Myocyte (in vitro differentiated cells): ENCODE measurements around the gene NPY. TPM values are rescaled to one million over a fixed set of nuclear protein-coding genes. Genes with fewer than 3 reads are reported as not detected.
"Not testable (repeated sequence)": the region's sequence is repeated elsewhere in the genome, so short reads cannot be mapped to it uniquely, and the experiment has no call there.

ENCODE experiments used
- DNase-seq: peaks from one replicate; pipeline ENCODE4 v3.0.0-alpha.2; 2012; ENCODE audit warnings: low read depth
- polyA plus RNA-seq: library from polyadenylated mRNA; unstranded; fragments of >200 nt; gene quantifications from one replicate; pipeline ENCODE4 v1.2.1, GENCODE V29; 2012; ENCODE audit warnings: missing spikeins
- total RNA-seq: library from RNA; depleted of rRNA; stranded (reverse); fragments of >200 nt; gene quantifications from 2 replicates; pipeline ENCODE4 v1.2.3, GENCODE V29; 2014

NPY gene
- not detected in 2 replicates for total RNA-seq
- polyA plus RNA-seq, result not detected

- DNase-seq, result no peak
These were observed at the start of gene NPY for GRCh38 chr7:24283897-24284698. Gene NPY, plus strand, starts transcription at chr7:24284190. Its CDS starts 1,051 bp downstream, at chr7:24285241.

GRCh38 chr7:24239260-24239659 lies 44.7 kb upstream of the NPY start:
- DNase-seq, result no peak

- DNase-seq, result no peak
These were observed 42.8 kb upstream of the NPY start for GRCh38 chr7:24241206-24241605.

- DNase-seq, result no peak
These were observed 39.4 kb upstream of the NPY start for GRCh38 chr7:24244554-24244953.

- DNase-seq, result no peak
These were observed 38.6 kb upstream of the NPY start for GRCh38 chr7:24245362-24245761.

- no peak for DNase-seq
These were observed 34.7 kb upstream of the NPY start for GRCh38 chr7:24249266-24249665.

- DNase-seq, result no peak
These were observed 32.4 kb upstream of the NPY start for GRCh38 chr7:24251568-24251967.

- DNase-seq, result no peak
These were observed 28.9 kb upstream of the NPY start for GRCh38 chr7:24255139-24255538.

- not testable (repeated sequence) for DNase-seq
These were observed 25.7 kb upstream of the NPY start for GRCh38 chr7:24258324-24258723.

- no peak for DNase-seq
These were observed 12.1 kb upstream of the NPY start for GRCh38 chr7:24271938-24272337.

- no peak for DNase-seq
These were observed 4.5 kb upstream of the NPY start for GRCh38 chr7:24279512-24279911.

GRCh38 chr7:24283554-24283896 lies 465 bp upstream of the NPY start:
- no peak for DNase-seq

GRCh38 chr7:24284699-24285506 lies 913 bp downstream of the NPY start:
- DNase-seq, result no peak

GRCh38 chr7:24290004-24290641 lies 6.1 kb downstream of the NPY start:
- peak; percentile 74 for DNase-seq

GRCh38 chr7:24291271-24291670 lies 7.3 kb downstream of the NPY start:
- no peak for DNase-seq

GRCh38 chr7:24297362-24297761 lies 13.4 kb downstream of the NPY start:
- no peak for DNase-seq

- no peak for DNase-seq
These were observed 14.7 kb downstream of the NPY start for GRCh38 chr7:24298696-24299095.

- no peak for DNase-seq
These were observed 15.2 kb downstream of the NPY start for GRCh38 chr7:24299192-24299591.

GRCh38 chr7:24301703-24302102 lies 17.7 kb downstream of the NPY start:
- no peak for DNase-seq

- DNase-seq, result no peak
These were observed 20.6 kb downstream of the NPY start for GRCh38 chr7:24304494-24305095.

GRCh38 chr7:24307326-24307725 lies 23.3 kb downstream of the NPY start:
- DNase-seq, result no peak

GRCh38 chr7:24312588-24312987 lies 28.6 kb downstream of the NPY start:
- DNase-seq, result no peak
